Activated CD8-positive, alpha-beta memory T cell treated with anti-CD3 and anti-CD28 coated beads for 1 hour (primary cell): ENCODE results near the gene MARK2.

Experiments used
- DNase-seq, 2 donors: peaks; one replicate each; pipeline ENCODE4 v3.0.0-alpha.2; 2020; ENCODE audit warnings: low read depth in 1 of 2; ENCODE audit errors: extremely low read depth in 1 of 2

MARK2 gene

GRCh38 chr11:63920126-63920938 is 81.4 kb downstream of the MARK2 start:
- no peak for DNase-seq

- DNase-seq: peak in 1 of 2 donors; percentile 22
Measured at GRCh38 chr11:63920939-63921417, 82.1 kb downstream of the MARK2 start.

GRCh38 chr11:63922673-63923192 is 83.8 kb downstream of the MARK2 start:
- DNase-seq: no peak

GRCh38 chr11:63923319-63923718 is 84.4 kb downstream of the MARK2 start:
- no peak for DNase-seq

GRCh38 chr11:63929616-63930015 is 90.7 kb downstream of the MARK2 start:
- no peak for DNase-seq

- DNase-seq: no peak
Measured at GRCh38 chr11:63931045-63931444, 92.1 kb downstream of the MARK2 start.

GRCh38 chr11:63931876-63932275 is 93.0 kb downstream of the MARK2 start:
- DNase-seq: no peak

- DNase-seq: no peak
Measured at GRCh38 chr11:63933459-63933858, 94.5 kb downstream of the MARK2 start.

GRCh38 chr11:63937713-63938478 is 99.0 kb downstream of the MARK2 start:
- no peak for DNase-seq

- peak; percentile 87 for DNase-seq
Measured at GRCh38 chr11:63938479-63939396, 99.8 kb downstream of the MARK2 start, which contains the start of gene NAA40. NAA40 (plus strand) TSS chr11:63939002; CDS start chr11:63939097, 95 bp downstream.

GRCh38 chr11:63939397-63939891 is 100.5 kb downstream of the MARK2 start:
- DNase-seq: no peak

- no peak for DNase-seq
Measured at GRCh38 chr11:63940786-63941185, 101.9 kb downstream of the MARK2 start.

- DNase-seq: no peak
Measured at GRCh38 chr11:63941901-63942300, 103.0 kb downstream of the MARK2 start.

- no peak for DNase-seq
Measured at GRCh38 chr11:63942803-63943202, 103.9 kb downstream of the MARK2 start.

- no peak for DNase-seq
Measured at GRCh38 chr11:63944987-63945386, 106.1 kb downstream of the MARK2 start.

GRCh38 chr11:63945477-63946163 is 106.7 kb downstream of the MARK2 start:
- DNase-seq: no peak

GRCh38 chr11:63951779-63952536 is 113.0 kb downstream of the MARK2 start:
- no peak for DNase-seq

GRCh38 chr11:63952570-63952969 is 113.7 kb downstream of the MARK2 start:
- DNase-seq: no peak

GRCh38 chr11:63958008-63958407 is 119.1 kb downstream of the MARK2 start:
- no peak for DNase-seq
